ENCODE measurements around the gene RFC3.
"Not testable (repeated sequence)": the region's sequence is repeated elsewhere in the genome, so short reads cannot be mapped to it uniquely, and the experiment has no call there.

The RFC3 gene

GRCh38 chr13:33806470-33807248, 11.3 kb upstream of the RFC3 start:
- no peak for DNase-seq (ENCODE audit: low spot score)

DNA sequence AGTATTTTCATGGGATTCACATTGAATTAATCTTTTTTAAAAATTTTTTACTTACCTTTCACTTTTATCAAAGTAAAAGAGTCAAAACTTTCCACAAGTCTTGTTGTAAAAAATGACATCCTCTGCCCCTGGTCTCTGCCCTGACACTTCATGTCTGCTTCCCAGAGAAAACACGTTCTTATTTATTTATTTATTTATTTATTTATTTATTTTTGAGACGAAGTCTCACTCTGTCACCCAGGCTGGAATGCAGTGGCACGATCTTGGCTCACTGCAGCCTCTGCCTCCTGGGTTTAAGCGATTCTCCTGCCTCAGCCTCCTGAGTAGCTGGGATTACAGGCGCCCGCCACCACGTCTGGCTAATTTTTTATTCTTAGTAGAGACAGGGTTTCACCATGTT, 5.1 kb upstream of the RFC3 start:
- DNase-seq (ENCODE audit: low spot score), result not testable (repeated sequence)

DNA sequence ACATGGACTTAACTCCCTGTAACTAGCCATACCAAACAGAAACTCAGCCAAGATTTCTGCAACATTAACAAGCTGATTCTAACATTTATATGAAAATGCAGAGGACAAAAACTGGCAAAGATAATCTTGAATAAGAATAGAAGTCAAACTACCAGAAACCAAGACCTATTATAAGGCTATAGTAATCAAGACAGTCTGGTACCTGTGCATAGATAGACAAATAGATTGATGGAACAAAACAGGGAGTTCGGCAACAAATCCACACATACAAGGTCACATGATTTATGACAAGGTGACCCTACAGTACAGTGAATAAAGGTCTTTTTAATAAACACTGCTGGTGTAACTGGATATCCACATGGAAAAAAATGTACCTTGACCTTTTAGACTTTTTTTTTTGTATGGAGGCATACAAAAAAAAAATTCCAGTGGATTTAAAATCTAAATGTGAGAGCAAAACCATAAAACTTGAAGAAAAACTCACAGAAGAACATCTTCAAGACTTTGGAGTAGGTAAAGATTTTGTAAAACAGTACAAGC, 2.9 kb upstream of the RFC3 start:
- DNase-seq (ENCODE audit: low spot score), result no peak

GRCh38 chr13:33816912-33817311, 1.0 kb upstream of the RFC3 start:
- DNase-seq (ENCODE audit: low spot score), result no peak

GRCh38 chr13:33817513-33817900, 442 bp upstream of the RFC3 start:
- no peak for DNase-seq (ENCODE audit: low spot score)

DNA sequence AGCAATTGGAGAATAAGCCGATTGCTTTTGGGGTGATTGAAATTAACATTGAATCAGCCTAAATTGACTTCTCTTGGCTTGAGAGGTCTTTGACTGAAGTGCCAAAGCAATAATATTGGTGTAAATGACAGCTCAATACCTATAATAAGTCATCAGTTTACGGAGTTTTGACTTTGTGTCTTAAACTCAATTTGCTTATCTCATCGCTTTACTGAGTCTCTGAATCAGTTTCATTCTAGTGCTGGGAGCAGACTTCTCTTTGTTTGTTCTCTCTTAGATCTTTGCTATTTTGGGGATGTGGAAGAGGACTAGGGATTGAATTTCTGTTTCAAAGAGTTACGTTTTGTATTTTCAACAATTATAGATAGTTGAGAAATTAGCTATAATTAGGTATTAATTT, 7.1 kb downstream of the RFC3 start:
- no peak for DNase-seq (ENCODE audit: low spot score)

DNA sequence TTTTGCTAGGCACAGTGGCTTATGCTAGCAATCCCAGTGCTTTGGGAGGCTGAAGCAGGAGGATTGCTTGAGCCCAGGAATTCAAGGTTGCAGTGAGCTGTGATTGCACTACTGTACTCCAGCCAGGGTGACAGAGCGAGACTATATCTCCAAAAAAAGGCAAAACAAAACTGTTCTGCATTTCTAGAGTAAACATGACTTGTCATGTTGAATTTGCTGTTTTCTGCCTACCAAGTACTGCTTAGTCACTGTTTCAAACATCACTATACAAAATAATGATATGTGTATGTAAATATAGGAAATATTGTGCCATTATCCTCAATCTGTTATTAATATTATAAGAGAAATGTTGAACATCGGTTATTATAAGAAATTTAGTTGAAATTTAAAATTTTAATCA, 9.2 kb downstream of the RFC3 start:
- DNase-seq (ENCODE audit: low spot score), result no peak

DNA sequence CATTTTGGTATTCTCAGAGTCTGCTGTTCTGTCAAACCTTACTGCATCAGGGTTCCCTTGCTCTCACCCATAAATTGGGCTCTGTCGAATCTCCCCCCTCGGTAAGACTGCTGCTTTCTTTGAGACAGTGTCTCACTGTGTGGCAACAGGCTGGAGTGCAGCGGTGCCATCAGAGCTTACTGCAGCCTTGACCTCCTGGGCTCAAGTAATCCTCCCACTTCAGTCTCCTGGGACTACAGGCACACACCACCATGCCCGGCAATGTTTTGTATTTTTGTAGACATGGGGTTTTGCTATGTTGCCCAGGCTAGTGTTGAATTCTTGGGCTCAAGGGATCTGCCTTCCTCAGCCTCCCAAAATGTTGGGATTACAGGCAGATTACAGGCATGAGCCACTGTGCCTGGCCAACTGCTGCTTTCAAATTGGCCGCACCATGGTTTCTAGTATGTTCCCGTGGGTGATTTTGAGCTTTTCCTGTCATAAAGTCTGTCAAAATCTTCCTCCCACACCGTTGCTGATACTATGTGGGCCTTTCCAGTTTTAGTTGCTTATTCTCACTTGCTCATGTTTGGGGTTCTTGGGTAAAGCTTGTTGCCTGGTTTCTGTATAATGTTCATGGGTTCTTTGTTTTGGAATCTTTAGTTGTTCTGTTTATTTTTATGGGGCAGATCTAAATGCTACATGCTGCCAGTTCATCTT, 10.6 kb downstream of the RFC3 start:
- DNase-seq (ENCODE audit: low spot score), result no peak

- no peak for DNase-seq (ENCODE audit: low spot score)
These were observed 14.9 kb downstream of the RFC3 start for GRCh38 chr13:33832872-33833271.

DNA sequence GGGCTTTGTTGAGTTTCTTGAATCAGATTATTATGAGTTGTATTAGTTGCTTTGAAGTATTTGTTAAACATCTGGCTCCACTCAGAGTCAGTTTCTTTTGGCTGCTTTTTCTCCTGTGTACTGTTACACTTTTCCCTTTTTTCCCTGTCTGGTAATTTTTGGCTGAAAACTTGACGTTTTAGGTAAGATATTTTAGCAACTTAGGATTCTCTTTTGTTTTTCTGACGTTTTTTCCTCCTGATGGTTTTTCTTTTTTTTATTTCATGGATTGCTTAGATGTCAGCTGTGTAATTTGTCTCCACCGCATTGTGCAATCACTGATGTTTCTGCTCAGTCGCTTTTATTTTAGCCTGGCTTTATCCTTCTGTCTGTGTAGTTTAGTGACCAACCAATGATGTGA, 20.7 kb downstream of the RFC3 start:
- no peak for DNase-seq (ENCODE audit: low spot score)

GRCh38 chr13:33840402-33840801, 22.5 kb downstream of the RFC3 start:
- DNase-seq (ENCODE audit: low spot score), result no peak

DNA sequence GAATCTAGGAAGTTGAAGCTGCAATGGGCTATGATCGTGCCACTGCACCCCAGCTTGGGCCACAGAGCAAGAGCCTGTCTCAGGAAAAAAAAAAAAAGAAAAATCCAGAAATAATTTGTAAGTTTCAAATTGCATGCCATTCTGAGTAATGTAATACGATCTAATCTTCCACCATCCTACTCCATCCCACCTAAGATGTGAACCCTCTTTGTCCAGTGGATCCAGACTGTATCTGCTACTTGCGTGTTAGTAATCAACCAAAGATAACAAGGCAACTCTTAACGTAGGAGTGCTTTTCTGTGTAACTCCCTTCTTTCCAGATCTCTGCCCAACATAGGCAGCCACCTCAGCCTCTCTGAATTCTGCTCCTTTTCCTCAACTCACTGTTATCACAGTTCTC, 24.3 kb downstream of the RFC3 start:
- no peak for DNase-seq (ENCODE audit: low spot score)

DNA sequence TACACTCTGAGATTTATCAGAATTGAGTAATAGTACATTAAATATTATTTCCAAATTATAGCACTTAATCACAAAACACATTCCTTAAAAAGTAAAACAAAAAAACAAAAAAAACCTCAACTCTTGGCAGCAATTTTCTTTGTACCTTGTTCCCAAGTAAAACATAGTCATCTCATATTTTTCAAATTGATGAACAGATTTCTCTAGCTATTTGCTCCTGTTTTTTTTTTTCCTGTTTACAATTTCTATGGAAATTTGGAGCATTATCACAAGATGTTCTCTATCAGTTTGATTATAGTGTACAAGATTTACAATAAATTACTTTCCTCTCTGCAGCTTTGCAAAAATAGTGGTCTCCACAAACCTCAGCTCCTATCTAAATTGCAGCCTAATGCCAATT, 25.0 kb downstream of the RFC3 start:
- no peak for DNase-seq (ENCODE audit: low spot score)

GRCh38 chr13:33845572-33846302, 27.8 kb downstream of the RFC3 start:
- DNase-seq (ENCODE audit: low spot score), result no peak

DNA sequence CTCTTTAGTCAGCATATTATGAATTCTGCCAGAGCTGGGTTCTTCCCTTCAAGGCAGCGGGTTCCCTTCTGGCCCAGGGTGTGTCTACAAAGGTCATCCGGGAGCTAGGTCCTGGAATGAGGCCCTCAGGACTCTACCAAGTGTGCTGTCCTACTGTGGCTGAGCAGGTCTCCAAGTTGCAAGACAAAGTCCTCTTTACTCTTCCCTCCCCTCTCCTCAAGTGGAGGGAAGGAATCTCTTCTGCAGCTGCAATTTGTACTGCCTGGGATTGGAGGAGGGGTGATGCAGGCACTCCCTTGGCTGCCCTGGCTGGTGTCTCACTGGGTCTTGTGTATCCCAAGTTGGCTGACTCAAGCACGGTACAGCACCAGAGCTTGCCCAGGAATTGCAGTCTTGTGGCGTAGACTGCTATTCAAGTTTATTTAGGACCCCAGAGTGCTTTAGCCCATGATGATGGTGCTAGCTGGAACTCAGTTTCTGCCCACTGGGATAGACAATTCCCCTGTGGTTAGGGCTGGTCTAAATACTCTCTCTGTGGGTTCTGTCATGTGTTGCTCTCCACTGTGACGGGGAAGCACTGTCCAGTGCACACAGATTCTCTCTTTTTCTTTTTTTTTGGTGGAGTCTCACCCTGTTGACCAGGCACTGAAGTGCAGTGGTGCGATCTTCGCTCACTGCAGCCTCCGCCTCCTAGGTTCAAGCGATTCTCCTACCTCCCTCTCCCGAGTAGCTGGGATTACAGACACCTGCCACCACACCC, 28.5 kb downstream of the RFC3 start:
- no peak for DNase-seq (ENCODE audit: low spot score)

GRCh38 chr13:33849211-33849610, 31.3 kb downstream of the RFC3 start:
- DNase-seq (ENCODE audit: low spot score), result no peak

DNA sequence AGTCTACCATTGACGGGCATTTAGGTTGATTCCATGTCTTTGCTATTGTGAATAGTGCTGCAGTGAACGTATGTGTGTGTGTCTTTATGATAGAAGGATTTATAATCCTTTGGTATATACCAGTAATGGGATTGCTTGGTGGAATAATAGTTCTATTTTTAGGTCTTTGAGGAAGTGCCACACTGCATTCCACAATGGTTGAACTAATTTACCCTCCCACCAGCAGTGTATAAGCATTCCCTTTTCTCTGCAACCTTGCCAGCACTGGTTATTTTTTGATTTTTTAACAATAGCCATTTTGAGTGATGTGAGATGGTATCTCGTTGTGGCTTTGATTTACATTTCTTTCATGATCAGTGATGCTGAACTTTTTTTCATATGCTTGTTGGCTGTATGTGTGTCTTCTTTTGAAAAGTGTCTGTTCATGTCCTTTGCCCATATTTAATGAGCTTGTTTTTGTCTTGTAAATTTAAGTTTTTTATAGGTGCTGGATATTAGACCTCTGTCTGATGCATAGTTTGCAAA, 37.5 kb downstream of the RFC3 start:
- no peak for DNase-seq (ENCODE audit: low spot score)

GRCh38 chr13:33859691-33860303, 41.8 kb downstream of the RFC3 start:
- DNase-seq (ENCODE audit: low spot score), result no peak

- no peak for DNase-seq (ENCODE audit: low spot score)
These were observed 42.6 kb downstream of the RFC3 start for GRCh38 chr13:33860526-33860925.

GRCh38 chr13:33862016-33862415, 44.1 kb downstream of the RFC3 start:
- no peak for DNase-seq (ENCODE audit: low spot score)
